Tibial nerve (tissue), 3 donors: ENCODE measurements around the gene TRAPPC2L.

ENCODE experiments used
- POLR2A ChIP-seq, 2 donors: fragments of 450-650 bp; IDR thresholded peaks; one replicate each; pipeline ENCODE4 v1.6.1; 2017; ENCODE audit warnings: antibody characterized with exemption in 2 of 2, mild to moderate bottlenecking in 2 of 2, moderate library complexity in 2 of 2
- TF ChIP-seq, protein P1 (sequence below), 5 experiments: fragments of 200-600 bp in 3 of 5; fragments of 450-650 bp in 2 of 5; sonication (generic) in 3 of 5; IDR thresholded peaks; one replicate each; pipeline ENCODE4 v1.5.1; 2016 to 2019; ENCODE audit warnings: antibody characterized with exemption in 5 of 5, mild to moderate bottlenecking in 3 of 5, moderate library complexity in 2 of 5

DNA sequence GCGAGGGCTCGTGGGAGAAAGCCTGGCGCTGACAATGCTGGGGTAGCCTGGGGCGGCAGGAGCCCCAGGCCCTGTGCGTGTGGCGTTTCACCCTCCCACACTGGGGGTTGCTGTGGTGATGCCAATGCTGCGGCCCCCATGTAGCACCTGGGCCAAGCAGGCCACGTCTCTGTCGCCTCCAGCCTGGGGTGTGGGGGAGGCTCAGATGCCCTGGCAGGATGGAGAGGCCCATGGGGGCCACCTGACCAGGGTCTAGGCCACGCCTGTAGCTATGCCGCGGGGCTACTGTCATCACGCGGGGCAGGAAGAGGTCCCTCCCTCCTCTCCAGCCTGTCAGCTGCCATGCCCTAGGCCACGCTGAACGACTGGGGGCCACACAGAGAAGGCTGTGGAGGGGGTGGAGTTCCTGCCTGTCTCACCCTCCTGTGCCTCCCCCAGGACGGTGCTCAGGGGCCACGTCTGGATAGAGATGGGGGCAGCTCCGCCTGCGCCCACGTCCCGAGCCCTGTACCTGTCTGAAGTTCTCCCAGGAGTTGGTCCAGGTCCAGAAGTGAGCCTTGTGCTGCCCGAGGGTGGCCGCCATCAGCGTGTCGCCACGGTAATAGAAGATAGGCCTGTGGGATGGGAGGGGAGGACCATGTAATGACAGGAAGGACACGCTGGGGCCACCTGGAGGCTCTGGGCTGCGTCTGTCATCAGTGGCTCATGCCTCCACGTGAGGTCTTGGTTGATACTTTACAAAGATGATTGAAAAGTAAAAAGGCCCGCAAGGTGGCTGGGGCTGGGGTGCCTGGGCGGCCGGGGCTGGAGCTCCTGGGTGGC is 32.5 kb upstream of the TRAPPC2L start:
- TF ChIP-seq, protein P1, sequence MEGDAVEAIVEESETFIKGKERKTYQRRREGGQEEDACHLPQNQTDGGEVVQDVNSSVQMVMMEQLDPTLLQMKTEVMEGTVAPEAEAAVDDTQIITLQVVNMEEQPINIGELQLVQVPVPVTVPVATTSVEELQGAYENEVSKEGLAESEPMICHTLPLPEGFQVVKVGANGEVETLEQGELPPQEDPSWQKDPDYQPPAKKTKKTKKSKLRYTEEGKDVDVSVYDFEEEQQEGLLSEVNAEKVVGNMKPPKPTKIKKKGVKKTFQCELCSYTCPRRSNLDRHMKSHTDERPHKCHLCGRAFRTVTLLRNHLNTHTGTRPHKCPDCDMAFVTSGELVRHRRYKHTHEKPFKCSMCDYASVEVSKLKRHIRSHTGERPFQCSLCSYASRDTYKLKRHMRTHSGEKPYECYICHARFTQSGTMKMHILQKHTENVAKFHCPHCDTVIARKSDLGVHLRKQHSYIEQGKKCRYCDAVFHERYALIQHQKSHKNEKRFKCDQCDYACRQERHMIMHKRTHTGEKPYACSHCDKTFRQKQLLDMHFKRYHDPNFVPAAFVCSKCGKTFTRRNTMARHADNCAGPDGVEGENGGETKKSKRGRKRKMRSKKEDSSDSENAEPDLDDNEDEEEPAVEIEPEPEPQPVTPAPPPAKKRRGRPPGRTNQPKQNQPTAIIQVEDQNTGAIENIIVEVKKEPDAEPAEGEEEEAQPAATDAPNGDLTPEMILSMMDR (IDR thresholded peaks at IDR 0.05), result no peak
- TF ChIP-seq POLR2A (IDR thresholded peaks at IDR 0.05), result no peak
